ENCODE data around the gene ZBTB42.

ZBTB42 gene

DNA sequence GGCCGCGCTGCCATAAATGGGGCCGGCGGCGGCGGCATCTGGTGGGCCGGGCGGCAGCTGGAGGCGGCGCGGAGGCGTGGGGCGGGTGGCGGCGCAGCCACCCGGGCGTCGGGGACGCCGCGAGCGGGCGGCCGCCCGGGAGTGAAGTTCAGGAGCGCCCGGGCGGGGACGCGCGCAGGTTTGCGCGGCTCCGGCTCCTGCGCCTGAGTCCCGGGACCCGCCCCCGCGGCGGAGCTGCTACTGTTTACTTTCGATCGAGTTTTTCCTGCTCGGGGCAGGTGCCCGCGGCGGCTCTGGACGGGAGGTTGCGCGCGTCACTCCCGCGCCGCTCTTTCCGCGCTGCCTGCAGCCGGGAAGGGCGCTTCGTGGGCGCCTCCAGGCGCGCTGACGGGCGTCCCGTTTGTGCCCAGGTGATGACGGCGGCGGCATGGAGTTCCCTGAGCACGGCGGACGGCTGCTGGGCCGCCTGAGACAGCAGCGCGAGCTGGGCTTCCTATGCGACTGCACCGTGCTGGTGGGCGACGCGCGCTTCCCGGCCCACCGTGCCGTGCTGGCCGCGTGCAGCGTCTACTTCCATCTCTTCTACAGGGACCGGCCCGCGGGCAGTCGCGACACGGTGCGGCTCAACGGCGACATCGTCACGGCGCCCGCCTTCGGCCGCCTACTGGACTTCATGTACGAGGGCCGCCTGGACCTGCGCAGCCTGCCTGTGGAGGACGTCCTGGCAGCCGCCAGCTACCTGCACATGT, at the start of gene ZBTB42:
Gene ZBTB42, plus strand, starts transcription at position 331 of the 749 bp plus-strand sequence. Its CDS starts 97 bp downstream, at position 428.
- DNase-seq, result peak in 2 of 3 experiments; percentile 76

- no peak for DNase-seq
These were observed 49.1 kb upstream of the ZBTB42 start for GRCh38 chr14:104751539-104752422.

- DNase-seq, result no peak
These were observed 48.5 kb upstream of the ZBTB42 start for GRCh38 chr14:104752423-104752734.

DNA sequence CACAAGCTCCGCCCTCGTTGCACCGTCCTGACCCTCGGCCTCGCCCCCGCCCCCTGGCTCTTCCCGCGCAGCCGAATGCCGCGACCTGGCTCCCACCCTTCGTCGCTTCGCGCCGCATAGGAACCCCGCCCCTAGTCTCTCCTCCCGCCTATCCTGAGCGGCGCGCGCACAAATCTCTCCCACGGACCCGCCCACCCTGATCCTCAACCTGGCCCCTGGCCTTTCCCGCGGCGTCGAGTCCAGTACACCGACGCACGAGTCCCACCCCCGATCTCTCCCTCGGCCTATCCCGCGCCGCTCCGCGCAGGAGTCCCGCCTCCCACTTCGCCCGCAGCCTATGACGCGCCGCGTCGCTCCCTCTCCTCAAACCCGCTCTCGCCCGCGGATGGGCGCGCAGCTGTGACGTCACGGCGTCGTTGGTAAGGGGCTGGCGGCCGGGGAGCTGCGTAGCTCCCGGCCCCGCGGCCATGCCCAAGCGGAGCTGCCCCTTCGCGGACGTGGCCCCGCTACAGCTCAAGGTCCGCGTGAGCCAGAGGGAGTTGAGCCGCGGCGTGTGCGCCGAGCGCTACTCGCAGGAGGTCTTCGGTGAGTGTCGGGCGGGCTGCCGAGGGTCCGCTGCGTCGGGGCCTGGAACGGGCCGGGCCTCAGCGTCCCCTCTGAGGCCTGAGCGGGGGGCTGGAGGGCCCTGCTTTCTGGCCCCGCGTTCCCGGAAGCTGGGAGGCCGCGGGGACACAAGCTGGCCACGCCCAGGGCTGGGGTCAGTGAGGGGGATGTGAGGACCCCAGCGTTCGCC, 48.0 kb upstream of the ZBTB42 start, which contains the start of gene SIVA1:
Gene SIVA1, plus strand, starts transcription at position 413 of the 793 bp plus-strand sequence. Its CDS starts 55 bp downstream, at position 468.
- peak; percentile 99 to 100 (median 99) for DNase-seq

DNA sequence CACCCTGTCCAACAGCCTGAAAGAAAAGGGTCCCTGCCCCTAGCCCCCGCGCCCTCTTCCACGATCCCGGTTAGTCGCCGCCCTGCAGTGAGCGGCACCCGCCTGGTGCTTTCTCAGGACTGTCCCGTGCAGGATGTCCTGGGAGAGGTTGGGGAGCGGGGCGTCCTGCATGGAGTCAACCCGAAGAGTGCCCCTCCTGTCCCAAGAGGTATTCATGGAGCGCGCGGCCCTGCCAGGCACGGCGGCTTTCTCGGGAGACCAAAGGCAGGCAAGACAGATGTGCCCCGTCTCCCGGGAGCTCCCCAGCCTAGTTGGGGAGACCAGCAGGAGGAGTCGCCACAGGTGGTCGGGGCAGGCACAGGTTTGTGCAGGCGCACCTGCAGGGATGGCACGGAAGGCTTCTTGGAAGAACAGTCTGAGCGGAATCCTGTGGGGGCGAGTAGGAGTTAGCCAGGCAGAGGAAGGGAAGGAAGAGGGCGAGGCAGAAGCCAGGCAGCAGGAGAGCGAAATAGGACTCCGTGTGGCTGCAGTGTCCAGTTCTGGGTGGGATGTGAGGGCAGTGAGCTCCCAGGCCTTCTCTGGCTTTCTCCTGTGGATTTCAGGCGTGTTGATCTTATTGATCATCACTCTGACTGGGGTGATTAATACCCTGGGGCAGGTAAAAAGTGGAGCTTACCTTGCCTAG, 47.2 kb upstream of the ZBTB42 start:
- DNase-seq, result peak in 1 of 3 experiments; percentile 45

DNA sequence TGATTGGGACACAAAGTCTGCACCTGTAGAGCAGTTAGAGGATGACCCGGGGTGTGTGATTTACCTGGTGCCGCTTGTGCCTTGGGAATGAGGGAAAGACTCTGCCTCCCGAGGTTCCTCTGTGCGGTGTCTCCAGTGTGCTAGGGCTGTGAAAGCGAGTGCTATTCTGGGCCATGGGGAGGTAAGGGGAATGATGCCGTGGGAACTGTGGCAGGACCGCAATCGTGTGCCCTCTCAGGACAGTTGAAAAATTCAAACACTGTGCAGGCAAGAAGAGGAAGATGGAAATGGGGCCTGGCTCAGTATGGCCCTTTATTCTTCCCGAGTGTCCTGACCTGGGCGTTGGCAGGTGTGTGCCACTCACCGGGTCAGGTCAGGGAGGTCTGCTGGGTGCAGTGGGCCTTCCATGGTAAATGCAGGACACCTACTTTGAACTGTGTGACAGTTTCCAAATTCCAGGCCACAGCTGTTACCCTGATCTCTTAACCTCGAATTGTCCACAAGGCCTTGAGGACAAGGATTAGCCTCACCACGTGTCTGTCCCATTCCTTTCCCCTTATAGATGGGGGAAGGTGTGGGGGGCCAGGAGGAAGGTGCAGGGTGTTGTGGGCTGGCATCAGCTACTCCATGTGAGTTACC, 46.6 kb upstream of the ZBTB42 start:
- DNase-seq, result no peak

DNA sequence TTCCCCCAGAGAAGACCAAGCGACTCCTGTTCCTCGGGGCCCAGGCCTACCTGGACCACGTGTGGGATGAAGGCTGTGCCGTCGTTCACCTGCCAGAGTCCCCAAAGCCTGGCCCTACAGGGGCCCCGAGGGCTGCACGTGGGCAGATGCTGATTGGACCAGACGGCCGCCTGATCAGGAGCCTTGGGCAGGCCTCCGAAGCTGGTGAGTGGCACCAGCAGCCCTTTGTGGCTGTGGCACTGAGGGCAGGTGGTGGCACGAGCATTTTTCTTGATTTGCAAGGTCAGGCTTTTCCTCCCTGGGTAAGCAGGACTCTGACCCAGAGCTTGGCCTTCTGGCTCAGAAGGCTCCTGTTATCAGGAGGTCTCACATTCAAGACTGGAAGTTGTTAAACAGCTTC, 45.3 kb upstream of the ZBTB42 start:
- DNase-seq, result no peak

- DNase-seq, result no peak
These were observed 44.2 kb upstream of the ZBTB42 start for GRCh38 chr14:104756477-104757237.

GRCh38 chr14:104757238-104757585, 43.7 kb upstream of the ZBTB42 start:
- no peak for DNase-seq

GRCh38 chr14:104757681-104758392, 43.1 kb upstream of the ZBTB42 start:
- no peak for DNase-seq

GRCh38 chr14:104758981-104759969, 41.6 kb upstream of the ZBTB42 start:
- DNase-seq, result peak in 1 of 3 experiments; percentile 53

DNA sequence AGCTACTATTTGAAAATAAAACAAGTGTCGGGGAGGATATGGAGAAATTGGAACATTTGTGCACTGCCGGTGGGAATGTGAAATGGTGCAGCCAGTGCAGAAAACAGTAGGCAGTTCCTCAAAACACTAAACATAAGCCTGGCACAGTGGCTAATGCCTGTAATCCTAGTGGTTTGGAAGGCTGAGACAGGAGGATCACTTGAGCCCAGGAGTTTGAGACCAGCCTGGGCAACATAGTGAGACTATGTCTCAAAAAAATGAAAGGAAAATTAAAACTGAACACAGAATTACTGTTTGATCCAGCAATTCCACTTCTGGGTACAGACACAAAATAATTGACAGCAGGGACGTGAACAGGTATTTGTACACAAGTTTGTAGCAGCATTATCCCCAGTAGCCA, 35.4 kb upstream of the ZBTB42 start:
- no peak for DNase-seq

- DNase-seq, result no peak
These were observed 34.5 kb upstream of the ZBTB42 start for GRCh38 chr14:104766256-104766862.

DNA sequence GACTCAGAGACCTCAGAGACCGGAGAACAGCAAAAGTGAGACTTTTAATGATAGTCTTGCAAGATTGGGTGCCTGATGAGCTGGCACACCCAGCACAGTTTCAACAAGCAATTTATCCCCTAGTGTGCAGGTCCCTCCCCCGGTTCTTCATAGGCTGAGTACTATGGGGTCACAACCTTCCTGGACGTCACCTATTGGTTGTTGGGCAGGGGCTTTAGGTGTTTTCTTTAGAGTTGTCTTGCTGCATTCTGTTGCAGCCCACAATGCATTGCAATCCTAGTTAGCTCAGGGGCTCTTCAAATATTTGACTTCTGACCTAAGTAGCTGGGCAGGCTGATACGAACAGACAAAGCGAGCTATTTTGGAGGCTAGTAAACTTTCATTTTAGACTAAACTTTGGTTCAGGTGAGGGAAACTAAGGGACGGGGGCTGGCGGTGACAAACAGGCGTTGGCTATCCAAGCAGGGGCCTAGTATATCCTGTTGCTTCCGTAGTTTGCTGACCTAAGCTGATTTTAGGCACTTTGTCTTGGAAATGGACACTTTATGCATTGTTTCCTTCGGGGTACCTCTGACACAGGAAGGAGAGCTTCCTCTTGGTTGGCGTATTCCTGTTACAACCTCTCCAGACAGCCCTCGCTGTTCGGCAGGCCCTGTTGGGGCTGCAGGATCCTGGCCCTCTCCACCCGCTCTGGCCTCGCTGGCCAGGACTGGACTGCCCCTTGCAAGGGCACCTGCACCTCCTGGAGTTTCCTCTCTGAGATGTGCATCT, 33.9 kb upstream of the ZBTB42 start:
- DNase-seq, result no peak

DNA sequence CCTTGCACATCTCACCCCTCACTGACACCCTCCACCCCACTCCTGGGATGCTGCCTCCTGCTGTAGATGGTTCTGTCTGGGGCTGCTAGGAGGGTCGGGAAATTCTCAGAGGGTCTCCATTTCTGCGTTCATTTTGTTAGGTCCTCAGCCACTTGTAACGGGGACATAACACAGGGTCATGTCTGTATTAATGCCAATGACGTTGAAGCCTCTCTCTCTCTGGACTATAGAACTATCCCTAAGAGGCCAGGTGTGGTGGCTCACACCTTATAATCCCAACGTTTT, 33.3 kb upstream of the ZBTB42 start:
- no peak for DNase-seq

- peak; percentile 68 to 86 (median 78) for DNase-seq
These were observed 32.2 kb upstream of the ZBTB42 start for GRCh38 chr14:104768437-104769323.

All from NCI-H1417 (cell line).